ENCODE measurements around the gene PDGFC. TPM values are rescaled to one million over a fixed set of nuclear protein-coding genes. Genes with fewer than 3 reads are reported as not detected.

Gene PDGFC, protein sequence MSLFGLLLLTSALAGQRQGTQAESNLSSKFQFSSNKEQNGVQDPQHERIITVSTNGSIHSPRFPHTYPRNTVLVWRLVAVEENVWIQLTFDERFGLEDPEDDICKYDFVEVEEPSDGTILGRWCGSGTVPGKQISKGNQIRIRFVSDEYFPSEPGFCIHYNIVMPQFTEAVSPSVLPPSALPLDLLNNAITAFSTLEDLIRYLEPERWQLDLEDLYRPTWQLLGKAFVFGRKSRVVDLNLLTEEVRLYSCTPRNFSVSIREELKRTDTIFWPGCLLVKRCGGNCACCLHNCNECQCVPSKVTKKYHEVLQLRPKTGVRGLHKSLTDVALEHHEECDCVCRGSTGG
- 10 to 100 TPM; 16.5 to 18.5 TPM for total RNA-seq
- long read RNA-seq, full-length matches to known transcripts: 2 of 2 reads
- long read RNA-seq, partial matches to known transcripts: 0 of 2 reads
- long read RNA-seq, other reads (novel, unspliced or antisense): 0 of 2 reads

DNA sequence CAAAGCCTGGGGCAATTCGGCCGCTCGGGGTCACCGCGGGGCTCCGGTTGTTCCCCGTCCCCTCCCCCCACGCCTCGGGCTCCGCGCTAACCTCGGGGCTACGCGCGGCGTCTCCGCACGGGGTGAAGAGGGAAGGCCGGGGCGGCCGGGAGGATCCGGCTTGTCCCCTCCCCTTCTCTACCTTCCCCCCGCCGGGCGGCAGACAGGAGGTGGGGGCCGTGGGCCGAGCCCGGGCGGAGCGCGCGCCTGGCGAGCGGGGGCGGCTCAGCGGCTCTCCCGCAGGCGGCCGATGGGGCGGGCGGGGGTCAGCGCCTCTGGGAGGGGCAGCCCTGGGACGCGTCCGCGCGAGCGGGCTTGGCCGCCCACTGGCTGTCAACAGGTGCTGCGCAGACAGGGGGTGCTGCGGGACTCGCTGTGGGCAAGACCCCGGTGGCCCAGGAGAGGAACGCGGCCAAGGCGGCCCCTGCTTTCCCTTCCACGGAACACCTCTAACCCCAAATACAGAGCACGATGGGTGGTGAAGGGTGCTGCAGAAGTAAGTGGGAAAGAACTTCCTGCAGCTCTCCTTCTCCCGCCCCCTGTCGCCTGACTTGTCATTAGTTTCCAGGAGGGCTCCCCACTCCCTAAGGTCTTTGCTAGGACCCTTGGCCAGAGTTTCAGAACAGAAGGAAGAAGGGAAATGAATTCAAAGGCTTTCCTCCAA is at the start of gene PDGFC:
Gene PDGFC (minus strand): TSS at position 124 of the 703 bp plus-strand sequence. CDS start 896 bp downstream, outside the sequence.
- DNase-seq (peak; percentile 75), ATAC-seq (peak; percentile 85 to 87)
- intact Hi-C loops (cut with DNase I): loop anchor here in 1 of 2 donors (5.0 kb wide), 1 partner anchor 75 kb away; no protein-coding TSS in a partner anchor

DNA sequence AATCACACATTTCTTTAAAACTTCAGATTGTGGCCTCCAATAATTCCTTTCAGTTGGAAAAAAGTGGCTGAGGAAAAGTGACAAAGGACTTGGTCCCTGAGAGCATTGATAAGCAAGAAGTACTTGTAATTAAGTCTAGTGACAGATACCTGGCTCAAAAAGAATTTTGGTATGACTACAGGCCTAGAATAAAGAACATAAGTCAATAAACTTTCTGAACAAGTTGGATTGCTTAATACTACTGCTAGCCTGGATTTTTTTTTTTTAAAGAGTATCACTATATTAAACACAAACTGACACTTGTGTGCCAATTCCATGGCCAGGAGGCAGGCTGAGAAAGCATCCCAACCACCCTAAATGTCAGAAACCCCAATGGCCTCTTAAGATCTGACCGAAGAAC is 49.3 kb upstream of the PDGFC start:
- ATAC-seq: no peak
- no peak for DNase-seq
- intact Hi-C loops (cut with DNase I): no loop called here

DNA sequence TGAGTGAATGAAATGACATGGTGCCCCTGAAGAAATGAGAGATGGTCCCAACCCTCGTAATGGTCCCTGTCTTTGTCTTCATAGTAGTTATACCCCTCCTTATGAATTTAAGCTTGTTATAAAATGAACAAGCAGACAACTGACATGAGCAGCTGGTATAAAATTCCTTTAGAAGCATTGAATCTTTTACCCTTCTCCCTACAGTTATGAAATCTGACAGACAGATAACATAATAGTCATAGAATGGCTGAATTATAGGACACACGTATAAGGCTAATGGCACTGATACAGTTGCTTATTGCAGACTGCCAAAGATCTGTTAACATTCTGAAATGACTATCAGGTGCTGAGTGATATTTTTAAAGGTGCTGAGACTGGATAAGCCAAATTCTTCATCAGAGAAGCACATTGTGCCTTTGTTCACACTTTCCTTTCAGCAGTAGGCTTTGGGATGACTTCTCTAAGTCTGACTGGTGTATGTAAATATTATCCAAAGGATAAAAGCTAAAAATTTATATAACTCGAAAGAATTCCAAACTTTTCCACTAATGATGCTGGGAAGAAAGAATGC is 47.4 kb upstream of the PDGFC start:
- intact Hi-C loops (cut with DNase I): no loop called here
- ATAC-seq (peak; percentile 29 to 71), DNase-seq (no peak)

DNA sequence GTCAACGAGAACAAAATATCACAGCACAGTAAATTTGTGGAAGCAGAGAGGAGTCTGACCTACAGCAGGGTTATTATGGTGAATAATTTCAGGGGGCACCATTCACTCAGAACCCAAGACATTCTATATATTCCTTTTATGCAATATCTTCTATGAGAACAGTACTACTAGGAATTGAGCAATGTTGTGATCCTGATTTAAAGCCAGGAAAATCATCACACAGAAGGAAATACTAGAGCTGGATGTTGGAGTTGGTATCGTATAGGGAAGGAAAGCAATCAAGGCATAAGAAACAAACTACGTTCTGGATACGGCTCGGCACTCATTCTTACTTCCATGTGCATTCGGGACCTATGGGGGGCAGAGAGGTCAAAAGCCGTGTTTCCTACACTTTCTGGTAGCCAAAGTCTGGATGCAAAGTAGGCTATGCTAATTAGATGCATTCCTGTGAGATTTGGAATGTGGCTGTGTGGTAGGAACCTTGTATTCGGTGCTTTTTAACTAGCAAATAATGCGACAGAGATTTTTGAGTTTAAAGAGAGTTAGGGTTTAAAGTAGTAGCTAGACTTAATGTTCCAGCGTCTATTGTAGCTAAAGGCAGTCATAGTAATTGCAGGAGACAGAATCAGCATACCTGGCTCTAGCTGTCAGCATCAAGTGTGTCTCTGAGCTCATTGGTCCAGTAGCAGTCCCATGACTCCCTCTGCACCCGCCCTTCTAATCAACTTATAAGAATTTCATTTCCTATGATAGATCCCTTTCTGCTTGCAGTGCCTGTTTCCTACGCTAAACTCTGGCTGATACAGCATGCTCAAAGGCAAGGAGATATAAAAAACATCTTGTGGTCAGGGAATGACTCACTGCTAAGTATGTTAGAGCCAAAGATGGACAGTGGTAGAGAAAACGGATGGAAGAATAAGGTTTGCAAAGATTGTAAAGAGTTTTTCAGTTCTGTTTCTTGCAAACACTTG is 43.3 kb upstream of the PDGFC start:
- DNase-seq (no peak), ATAC-seq (peak; percentile 67 to 89)
- intact Hi-C loops (cut with DNase I): no loop called here

DNA sequence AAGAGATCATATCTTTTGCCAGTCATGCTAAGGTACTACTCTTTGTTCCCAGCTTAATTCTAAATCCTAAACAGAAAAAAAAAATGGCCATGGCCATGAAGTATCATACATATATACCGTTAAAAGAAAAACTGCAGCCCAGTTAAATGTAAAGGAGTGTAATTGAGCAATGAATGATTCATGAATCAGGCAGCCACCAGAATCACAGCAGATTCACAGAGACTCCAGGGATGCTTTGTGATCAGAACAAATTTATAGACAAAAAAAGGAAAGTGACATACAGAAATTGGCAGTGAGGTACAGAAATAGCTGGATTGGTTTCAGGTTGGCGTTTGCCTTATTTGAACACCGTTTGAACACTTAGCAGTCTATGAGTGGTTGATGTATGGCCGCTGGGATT is 42.1 kb upstream of the PDGFC start:
- no peak for ATAC-seq
- intact Hi-C loops (cut with DNase I): no loop called here
- no peak for DNase-seq

DNA sequence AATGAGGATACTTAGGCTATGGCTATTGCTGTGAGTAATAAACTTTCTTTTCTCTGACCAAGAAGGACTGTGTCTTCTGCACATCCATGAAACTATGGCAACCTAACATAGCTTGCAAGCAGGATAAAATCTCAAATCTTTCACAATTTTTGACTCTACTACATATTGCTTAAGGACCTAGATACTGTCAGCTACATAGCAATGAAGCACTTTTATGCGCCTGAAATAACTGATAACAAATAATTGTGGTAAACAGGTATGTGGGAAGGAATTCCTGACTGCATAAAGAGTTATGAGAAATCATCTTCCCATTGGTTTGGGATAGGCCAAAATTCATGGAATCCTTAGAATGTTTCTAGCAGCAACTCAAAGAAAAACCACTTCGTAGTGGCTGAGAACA is 41.2 kb upstream of the PDGFC start:
- intact Hi-C loops (cut with DNase I): no loop called here
- DNase-seq: no peak
- ATAC-seq: peak in 1 of 2 donors; percentile 78

DNA sequence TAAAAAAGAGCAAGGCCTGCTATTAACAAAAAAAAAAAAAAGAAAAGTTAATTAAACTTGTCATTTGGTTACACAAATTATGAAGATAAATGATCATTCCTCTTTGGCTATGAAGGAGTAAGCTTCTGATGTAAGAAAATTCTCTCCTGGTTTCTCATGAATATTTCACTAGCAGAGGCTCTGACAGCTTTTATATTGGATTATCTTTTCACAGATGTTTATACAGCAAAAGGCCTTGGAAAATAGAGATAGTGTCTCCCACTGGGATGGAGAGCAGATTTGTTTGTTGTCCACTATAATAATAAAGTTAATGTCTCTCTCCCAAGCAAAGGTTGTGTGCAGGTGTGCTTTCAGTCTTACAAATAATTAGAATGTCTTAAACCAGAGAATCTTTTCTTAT is 40.7 kb upstream of the PDGFC start:
- no peak for DNase-seq
- intact Hi-C loops (cut with DNase I): no loop called here
- peak in 1 of 2 donors; percentile 65 for ATAC-seq

DNA sequence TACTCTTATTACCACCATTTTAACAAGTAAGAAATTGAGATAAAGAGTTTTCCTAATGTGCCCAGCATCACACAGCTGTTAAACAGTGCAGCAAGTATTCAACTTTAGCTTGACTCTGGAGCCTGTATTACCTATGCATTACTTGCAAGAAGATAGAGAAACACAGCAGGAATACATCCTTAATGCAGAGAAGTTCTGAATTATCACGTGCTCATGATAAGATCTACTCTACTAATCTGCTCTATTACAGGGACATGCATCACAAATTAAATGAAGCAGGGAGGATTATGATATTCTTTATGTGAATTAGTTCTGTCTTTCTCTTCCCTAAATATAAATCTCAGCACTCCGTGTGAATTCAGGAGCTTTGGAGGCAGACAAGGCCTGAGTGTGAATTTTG is 39.0 kb upstream of the PDGFC start:
- ATAC-seq: no peak
- intact Hi-C loops (cut with DNase I): no loop called here
- no peak for DNase-seq

DNA sequence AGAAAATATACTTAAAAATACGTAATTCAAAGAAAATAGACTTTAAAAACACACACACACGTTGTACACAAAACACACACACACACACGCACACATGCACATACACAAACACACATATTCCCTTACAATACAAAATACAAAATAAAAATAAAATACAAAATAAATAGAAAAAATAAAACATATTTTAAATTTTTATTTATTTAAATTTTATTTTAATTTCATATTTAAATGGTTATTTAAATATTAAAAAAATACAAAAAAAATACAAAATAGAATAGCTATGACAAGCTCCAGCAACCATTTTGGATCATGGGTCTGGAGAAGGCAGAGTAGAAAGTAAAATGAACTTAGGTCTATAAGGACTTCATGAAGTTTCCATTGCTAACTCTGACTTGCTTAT is 34.2 kb upstream of the PDGFC start:
- no peak for ATAC-seq
- DNase-seq: no peak
- intact Hi-C loops (cut with DNase I): no loop called here

DNA sequence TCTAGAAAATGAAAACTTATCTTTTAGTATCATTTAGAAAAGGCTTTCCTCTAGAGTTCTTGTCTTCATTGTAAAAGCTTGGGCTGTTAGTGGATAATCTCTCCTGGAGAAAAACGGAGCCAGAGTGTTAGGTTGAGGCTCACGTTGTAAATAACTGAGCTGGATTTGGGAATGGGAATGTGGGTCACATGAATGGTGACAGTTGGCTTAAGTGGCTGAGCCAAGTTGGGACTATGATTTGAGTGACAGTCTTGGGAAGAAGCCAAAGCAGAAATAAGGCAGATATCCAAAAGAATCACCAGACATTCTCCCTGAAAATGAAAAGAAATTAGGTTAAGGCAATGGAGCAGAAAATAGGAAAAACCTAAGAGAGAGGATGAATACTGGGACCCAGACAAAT is 33.6 kb upstream of the PDGFC start:
- ATAC-seq (peak; percentile 60 to 88), DNase-seq (no peak)
- intact Hi-C loops (cut with DNase I): no loop called here

DNA sequence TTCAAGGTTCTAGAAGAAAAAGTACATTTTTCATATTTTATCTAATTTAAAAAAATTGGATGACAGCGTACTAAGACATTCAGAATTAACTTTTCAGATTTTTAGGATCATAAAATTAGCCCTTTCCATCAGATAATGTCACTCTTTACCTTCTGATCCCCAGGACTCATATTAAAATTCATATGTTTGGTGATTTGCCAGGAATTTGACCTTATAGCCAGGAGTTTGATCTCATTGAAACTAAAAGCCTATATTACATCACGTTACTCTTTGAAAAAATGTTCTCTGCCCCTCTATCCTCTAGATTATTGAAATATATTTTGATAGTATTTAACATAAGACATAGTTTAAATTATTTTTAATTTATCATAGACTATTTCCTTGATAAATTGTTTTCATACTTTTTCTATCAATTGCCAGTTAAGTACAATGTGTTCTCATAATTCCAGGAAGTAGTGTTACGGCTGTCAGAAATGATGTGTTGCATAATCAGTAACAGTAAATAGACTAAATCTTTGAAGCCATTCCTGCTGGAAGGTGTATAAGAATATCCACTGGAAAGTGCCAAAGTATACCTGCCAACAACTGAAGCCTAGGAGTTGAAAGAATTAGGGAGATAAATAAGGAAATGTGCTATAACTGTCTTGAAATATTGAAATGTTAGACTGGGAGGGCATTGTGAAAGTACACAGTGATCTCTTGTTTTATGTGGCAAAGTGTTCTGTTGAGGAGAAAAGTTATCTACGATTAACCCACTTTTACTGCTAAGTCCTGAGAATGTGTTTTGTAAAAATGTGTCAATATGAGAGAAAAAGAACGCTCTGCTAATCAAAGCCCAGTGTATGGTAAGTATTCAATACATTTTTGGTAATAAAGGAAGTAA is 32.9 kb upstream of the PDGFC start:
- intact Hi-C loops (cut with DNase I): no loop called here
- DNase-seq (no peak), ATAC-seq (peak; percentile 51 to 89)

DNA sequence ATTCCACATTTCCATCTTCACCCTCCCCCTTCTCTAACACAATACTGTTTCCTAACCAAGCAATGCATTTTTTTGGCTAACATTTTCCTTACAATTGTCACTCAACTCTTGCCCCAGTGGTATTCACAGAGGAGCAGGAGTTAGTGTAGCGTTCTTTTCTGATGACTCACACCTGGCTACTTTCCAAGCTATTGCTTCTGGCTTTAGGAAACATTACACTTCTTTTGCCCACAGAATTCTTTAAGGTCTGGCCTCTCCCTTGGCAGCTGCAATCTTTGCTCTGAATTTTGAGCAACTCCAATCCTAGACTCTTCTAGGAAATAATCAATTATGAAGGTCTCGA is 27.5 kb upstream of the PDGFC start:
- DNase-seq (no peak), ATAC-seq (peak; percentile 85 to 88)
- intact Hi-C loops (cut with DNase I): no loop called here

DNA sequence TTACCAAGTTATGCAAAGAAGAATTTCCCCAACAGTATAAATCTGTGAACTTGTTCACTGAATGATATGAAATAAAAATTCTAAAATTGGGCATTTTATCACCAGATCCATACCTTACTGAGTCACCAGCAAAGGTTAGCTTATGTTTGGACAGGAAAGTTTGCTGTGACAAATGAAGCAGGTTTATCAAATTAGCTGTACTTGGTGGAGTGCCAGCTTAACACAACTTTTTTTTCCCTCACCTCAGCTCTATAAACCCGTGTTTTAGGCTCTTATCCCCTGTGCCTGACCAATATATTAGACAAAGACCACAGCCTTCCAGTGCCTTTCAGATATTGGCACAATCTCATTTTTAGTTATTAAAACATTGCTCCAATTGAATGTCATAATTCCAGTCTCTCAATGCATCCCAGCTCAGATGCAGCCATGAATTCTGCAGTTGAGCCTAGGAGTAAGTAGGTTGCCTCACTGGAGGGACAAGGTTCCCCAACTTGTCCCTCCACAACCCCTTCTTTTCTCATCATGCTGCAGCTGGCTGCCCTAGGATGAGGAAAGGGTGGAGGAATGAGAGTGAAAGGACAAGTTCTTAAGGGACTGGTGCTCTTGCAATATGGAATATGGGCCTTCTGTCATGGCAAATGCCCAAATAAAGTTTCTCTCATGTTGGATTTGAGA is 27.0 kb upstream of the PDGFC start:
- ATAC-seq (peak; percentile 17 to 85), DNase-seq (no peak)
- intact Hi-C loops (cut with DNase I): no loop called here

DNA sequence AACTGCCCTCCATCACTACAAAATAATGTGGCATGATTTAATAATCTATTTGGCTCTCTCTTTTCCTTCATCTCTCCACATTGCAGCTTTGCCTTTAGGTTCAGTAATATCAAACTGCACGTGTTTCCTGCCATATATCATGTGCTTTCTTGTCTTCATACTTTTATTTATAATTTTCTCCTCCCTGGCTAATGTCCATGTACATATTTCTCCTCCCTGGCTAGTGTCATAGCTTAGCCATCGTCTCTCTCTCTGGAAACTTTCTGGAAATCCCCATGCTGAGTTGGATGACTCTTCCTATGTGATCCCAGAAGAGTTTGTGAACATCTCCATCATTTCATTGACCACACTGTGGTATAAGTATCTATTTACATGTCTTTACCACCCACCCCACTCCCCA is 21.3 kb upstream of the PDGFC start:
- intact Hi-C loops (cut with DNase I): no loop called here
- DNase-seq (no peak), ATAC-seq (no peak)

DNA sequence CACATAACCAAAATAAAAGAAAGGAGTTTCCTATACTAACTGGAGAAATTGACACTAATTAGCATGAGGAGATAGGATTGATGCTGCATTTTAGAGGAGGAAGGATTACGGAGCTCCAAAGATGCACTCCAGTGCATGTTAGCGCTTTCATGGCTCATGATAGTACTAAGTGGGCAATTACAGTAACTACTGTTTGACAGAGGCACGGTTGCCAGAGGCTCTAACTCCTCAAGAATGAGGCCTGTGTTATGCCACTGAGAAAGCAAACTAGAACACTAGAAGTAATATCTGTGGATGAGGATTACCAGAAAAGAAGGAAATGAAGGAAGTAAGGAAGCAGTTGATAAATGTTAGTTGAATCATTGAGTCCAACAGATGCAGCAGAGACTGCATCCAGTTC is 19.6 kb upstream of the PDGFC start:
- intact Hi-C loops (cut with DNase I): no loop called here
- ATAC-seq: no peak

DNA sequence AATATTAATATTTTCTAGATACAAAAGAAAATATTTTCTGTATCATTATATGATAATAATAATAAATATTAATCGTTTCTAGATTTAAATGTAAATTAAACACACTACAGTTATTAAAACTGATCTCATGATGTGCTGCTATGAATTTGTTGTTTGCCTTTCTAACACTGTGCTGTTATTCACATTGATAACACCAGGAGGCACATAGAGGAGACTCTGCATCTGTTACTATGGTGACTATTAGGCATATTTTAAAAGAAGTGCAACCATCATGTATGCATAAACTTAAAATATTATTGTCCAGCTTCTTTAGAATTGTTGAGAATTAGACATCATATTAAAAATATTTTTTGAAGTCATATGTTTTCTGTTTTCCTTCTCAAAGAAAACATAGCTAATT is 11.8 kb upstream of the PDGFC start:
- DNase-seq (no peak), ATAC-seq (no peak)
- intact Hi-C loops (cut with DNase I): no loop called here

More for the DNA sequence above, 19.6 kb upstream of the PDGFC start:
- DNase-seq: no peak

DNA sequence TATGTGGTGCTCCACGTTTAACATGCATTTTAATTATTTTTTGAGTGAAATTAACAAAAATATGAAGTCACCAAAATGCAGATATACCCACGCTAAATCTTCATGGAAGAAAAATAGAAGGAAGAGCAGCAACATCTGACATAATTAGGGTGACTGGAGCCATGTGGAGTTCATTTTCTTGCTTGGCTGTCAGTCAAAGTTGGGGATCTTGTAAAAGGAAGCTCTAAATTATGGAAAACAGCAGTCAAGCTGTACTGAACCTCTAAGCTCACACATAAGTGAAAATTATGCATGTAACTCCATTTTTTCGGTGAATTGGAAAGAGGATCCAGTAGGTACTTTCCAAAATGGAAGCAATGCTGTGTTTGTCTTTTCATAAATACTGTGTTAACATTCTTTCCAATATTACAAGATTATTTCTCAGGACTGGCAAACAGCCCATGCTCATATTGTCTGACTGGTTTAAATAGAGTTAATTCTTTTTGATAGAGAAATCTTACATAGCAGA is 9.7 kb upstream of the PDGFC start:
- DNase-seq: no peak
- intact Hi-C loops (cut with DNase I): no loop called here

More for the DNA sequence above, 9.7 kb upstream of the PDGFC start:
- no peak for ATAC-seq
